Liver (tissue), 9 donors: ENCODE data around the gene MPRIP. TPM values are rescaled to one million over a fixed set of nuclear protein-coding genes. Genes with fewer than 3 reads are reported as not detected.

Source experiments
- DNase-seq: peaks from one replicate; pipeline ENCODE4 v3.0.0-alpha.2; 2017; ENCODE audit warnings: low spot score
- H3K27ac ChIP-seq, 2 donors: one replicate each; pipeline ENCODE4 v1.7.0; 2013; ENCODE audit warnings: inconsistent platforms in 2 of 2, low read length in 2 of 2, control low read depth in 1 of 2, low read depth in 1 of 2, mild to moderate bottlenecking in 1 of 2
- H3K27me3 ChIP-seq, 4 donors: one replicate each; pipeline versions ENCODE4 v1.6.1 to v1.7.0; 2013; ENCODE audit warnings: low read length in 3 of 4, inconsistent platforms in 1 of 4, mild to moderate bottlenecking in 1 of 4, moderate library complexity in 1 of 4; ENCODE audit not compliant: control insufficient read depth in 4 of 4, insufficient read depth in 4 of 4
- H3K36me3 ChIP-seq, 4 donors: one replicate each; pipeline versions ENCODE4 v1.6.1 to v1.7.0; 2013; ENCODE audit warnings: low read length in 3 of 4, mild to moderate bottlenecking in 3 of 4, low read depth in 1 of 4, moderate library complexity in 1 of 4; ENCODE audit not compliant: control insufficient read depth in 4 of 4, insufficient read depth in 3 of 4
- H3K4me1 ChIP-seq, 4 donors: one replicate each; pipeline versions ENCODE4 v1.6.1 to v1.7.0; 2013; ENCODE audit warnings: low read length in 3 of 4, mild to moderate bottlenecking in 3 of 4, moderate library complexity in 1 of 4; ENCODE audit not compliant: control insufficient read depth in 4 of 4, insufficient read depth in 4 of 4
- H3K4me3 ChIP-seq, 3 donors: one replicate each; pipeline versions ENCODE4 v1.6.1 to v1.7.0; 2013; ENCODE audit warnings: low read length in 3 of 3, control low read depth in 1 of 3, low read depth in 1 of 3, mild to moderate bottlenecking in 1 of 3
- H3K9ac ChIP-seq, 2 donors: one replicate each; pipeline ENCODE4 v1.7.0; 2013; ENCODE audit warnings: low read length in 2 of 2, mild to moderate bottlenecking in 2 of 2, moderate library complexity in 2 of 2, control low read depth in 1 of 2, low read depth in 1 of 2
- H3K9me3 ChIP-seq, 4 donors: one replicate each; pipeline versions ENCODE4 v1.6.1 to v1.7.0; 2013; ENCODE audit warnings: low read length in 3 of 4; ENCODE audit not compliant: control insufficient read depth in 4 of 4
- ATF3 ChIP-seq: IDR thresholded peaks from 2 replicates; pipeline ENCODE4 v1.6.1; 2016; ENCODE audit warnings: antibody characterized with exemption
- CTCF ChIP-seq: fragments of 150-350 bp; IDR thresholded peaks from 2 replicates; pipeline ENCODE4 v1.5.1; 2017; ENCODE audit warnings: improper control_type of control experiment, low read depth, low read length; ENCODE audit not compliant: missing input control
- EGR1 ChIP-seq, 2 donors: IDR thresholded peaks; 2 replicates each; pipeline ENCODE4 v1.6.1; 2016 to 2018; ENCODE audit warnings: antibody characterized with exemption in 2 of 2, low read depth in 2 of 2
- FOXA1 ChIP-seq: IDR thresholded peaks from 2 replicates; pipeline ENCODE4 v1.6.1; 2016; ENCODE audit warnings: antibody characterized with exemption
- FOXA2 ChIP-seq: IDR thresholded peaks from 2 replicates; pipeline ENCODE4 v1.6.1; 2016; ENCODE audit warnings: antibody characterized with exemption
- GABPA ChIP-seq, 2 donors: IDR thresholded peaks in 1 of 2; conservative IDR thresholded peaks in 1 of 2; 2 replicates each; pipeline ENCODE4 v1.6.1; 2016; ENCODE audit warnings: antibody characterized with exemption in 2 of 2, mild to moderate bottlenecking in 1 of 2, moderate library complexity in 1 of 2
- HNF4A ChIP-seq, 2 donors: conservative IDR thresholded peaks; 2 replicates each; pipeline ENCODE4 v1.6.1; 2016; ENCODE audit warnings: antibody characterized with exemption in 2 of 2, mild to moderate bottlenecking in 2 of 2
- HNF4G ChIP-seq: IDR thresholded peaks from 2 replicates; pipeline ENCODE4 v1.6.1; 2016; ENCODE audit warnings: antibody characterized with exemption
- JUND ChIP-seq, 2 donors: IDR thresholded peaks; 2 replicates each; pipeline ENCODE4 v1.6.1; 2016; ENCODE audit warnings: antibody characterized with exemption in 2 of 2
- MAX ChIP-seq: IDR thresholded peaks from 2 replicates; pipeline ENCODE4 v1.6.1; 2016; ENCODE audit warnings: antibody characterized with exemption
- NR2F2 ChIP-seq: IDR thresholded peaks from 2 replicates; pipeline ENCODE4 v1.6.1; 2016; ENCODE audit warnings: antibody characterized with exemption
- RAD21 ChIP-seq, 2 donors: IDR thresholded peaks; 2 replicates each; pipeline ENCODE4 v1.6.1; 2016; ENCODE audit warnings: antibody characterized with exemption in 2 of 2, mild to moderate bottlenecking in 2 of 2
- REST ChIP-seq: IDR thresholded peaks from 2 replicates; pipeline ENCODE4 v1.6.1; 2016; ENCODE audit warnings: antibody characterized with exemption, mild to moderate bottlenecking
- RXRA ChIP-seq, 2 donors: IDR thresholded peaks; 2 replicates each; pipeline ENCODE4 v1.6.1; 2017 to 2018; ENCODE audit warnings: antibody characterized with exemption in 2 of 2, mild to moderate bottlenecking in 1 of 2
- SP1 ChIP-seq: IDR thresholded peaks from 2 replicates; pipeline ENCODE4 v1.6.1; 2018; ENCODE audit warnings: antibody characterized with exemption, mild to moderate bottlenecking
- TAF1 ChIP-seq: conservative IDR thresholded peaks from 2 replicates; pipeline ENCODE4 v1.6.1; 2016; ENCODE audit warnings: antibody characterized with exemption, mild to moderate bottlenecking
- YY1 ChIP-seq: IDR thresholded peaks from 2 replicates; pipeline ENCODE4 v1.6.1; 2016; ENCODE audit warnings: antibody characterized with exemption, mild to moderate bottlenecking
- WGBS: extraction: QIAGEN DNeasy Blood & Tissue Kit; methylation state at CpG from one replicate; pipeline ENCODE4 v1.1.7; 2013; 5-methylcytosine and 5-hydroxymethylcytosine counted together
- polyA plus RNA-seq, 2 donors: library from polyadenylated mRNA; stranded (reverse) in 1 of 2; unstranded in 1 of 2; fragments of 200-250 nt in 1 of 2; fragments of >200 nt in 1 of 2; fragmentation: Nextera tagmentation in 1 of 2; extraction: Ambion mirVana in 1 of 2; gene quantifications; one replicate each; pipeline versions ENCODE4 v1.2.1 to v1.2.3, GENCODE V29; 2013 to 2015
- total RNA-seq, 2 donors: library from RNA; depleted of rRNA; stranded (reverse); fragments of >200 nt; gene quantifications; one replicate each; pipeline ENCODE4 v1.2.3, GENCODE V29; 2014
- TF ChIP-seq, protein P1 (sequence below): IDR thresholded peaks from 2 replicates; pipeline ENCODE4 v1.6.1; 2016; ENCODE audit warnings: antibody characterized with exemption
- donor health status: healthy.
- donor health status: healthy.
- donor health status: healthy.
- donor health status: healthy.
- donor health status: healthy.

The MPRIP gene
- total and polyA plus RNA-seq, 4 donors: 21.2 to 61.9 (median 34.7) TPM

DNA sequence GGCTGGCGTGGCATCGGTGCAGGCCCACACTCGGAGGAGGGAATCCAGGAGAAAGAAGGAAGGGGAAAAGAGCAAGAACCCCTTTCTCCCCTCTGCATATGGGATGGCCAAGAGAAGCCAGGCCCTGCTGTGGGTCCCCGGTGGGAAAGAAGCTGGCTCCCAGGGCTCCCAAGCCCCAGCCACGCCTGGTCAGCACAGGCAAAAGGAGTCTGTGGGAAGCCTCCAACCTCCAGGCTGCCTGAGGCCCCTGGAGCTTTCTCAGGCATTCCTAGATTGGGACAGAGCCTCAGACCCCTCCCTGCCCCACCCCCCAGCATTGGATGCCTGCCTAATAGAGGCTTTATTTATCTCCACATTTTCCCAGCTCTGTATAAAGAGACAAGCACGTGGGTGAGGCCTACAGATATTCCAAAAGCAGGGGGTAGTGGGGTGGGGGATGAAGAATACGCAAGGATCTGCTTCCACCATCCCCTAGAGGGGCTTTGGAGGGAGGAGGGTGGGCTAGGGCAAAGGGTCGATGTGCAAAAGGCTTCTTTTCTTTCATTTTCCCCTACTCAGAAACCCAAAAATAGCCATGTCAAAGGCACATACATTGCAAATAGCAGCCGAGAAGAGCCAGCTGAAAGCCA, 56.4 kb downstream of the MPRIP start:
- Histone ChIP-seq H3K4me1 (peaks cover 0 to 13% (median 0%) of the 10 kb centered on the region in 4 donors), H3K4me3 (no peak overlapping the region), H3K9me3 (no peaks in the 10 kb centered on the region), H3K27me3 (no peaks in the 10 kb centered on the region), H3K36me3 (peaks cover 0 to 4% (median 1%) of the 10 kb centered on the region in 4 donors), H3K27ac (peak overlapping the region in 1 of 2 donors; percentile 19), H3K9ac (no peak overlapping the region)
- TF ChIP-seq FOXA1 (no peak), JUND (IDR thresholded peaks at IDR 0.05) (no peak), RAD21 (IDR thresholded peaks at IDR 0.05) (no peak), REST (no peak), SP1 (no peak)
- no peak for DNase-seq
- WGBS: 82% methylated on average over 9 of the region's 9 CpGs

DNA sequence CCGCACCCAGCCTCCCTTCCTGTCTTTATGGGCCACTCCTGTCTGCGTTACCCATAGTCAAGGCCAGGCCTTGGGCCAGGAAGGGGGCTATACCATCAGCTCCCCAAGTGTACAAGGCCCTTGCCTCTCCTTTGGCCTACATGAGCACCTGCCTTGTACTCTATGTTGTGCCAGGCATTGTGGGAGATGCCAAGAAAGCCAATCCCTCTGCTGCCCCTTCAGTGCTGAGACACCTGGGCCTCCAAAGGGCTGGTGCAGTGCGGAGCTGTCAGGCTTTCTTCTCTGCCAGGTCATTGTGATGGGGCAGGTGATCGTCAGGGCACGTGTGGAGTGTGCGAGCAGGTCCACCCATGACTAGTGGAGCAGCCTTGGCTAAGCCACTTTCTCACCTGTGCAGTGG, 59.9 kb downstream of the MPRIP start:
- H3K36me3 ChIP-seq: peaks cover 3 to 7% (median 4%) of the 10 kb centered on the region in 4 donors
- H3K9ac ChIP-seq: no peak overlapping the region
- no peaks in the 10 kb centered on the region for H3K9me3 ChIP-seq
- no peaks in the 10 kb centered on the region for H3K27me3 ChIP-seq
- TF ChIP-seq SP1 (no peak), FOXA1 (no peak), ATF3 (no peak), GABPA (IDR thresholded peaks at IDR 0.05 in 1 of 2, conservative IDR thresholded peaks at IDR 0.05 in 1 of 2) (no peak), HNF4G (no peak), CTCF (no peak), NR2F2 (no peak), YY1 (no peak), RAD21 (IDR thresholded peaks at IDR 0.05) (no peak), TAF1 (no peak), REST (no peak), FOXA2 (no peak), MAX (no peak), RXRA (IDR thresholded peaks at IDR 0.05) (no peak), JUND (IDR thresholded peaks at IDR 0.05) (no peak), HNF4A (conservative IDR thresholded peaks at IDR 0.05) (no peak), EGR1 (IDR thresholded peaks at IDR 0.05; ENCODE audit: low read depth in 2 of 2) (no peak)
- TF ChIP-seq, protein P1, sequence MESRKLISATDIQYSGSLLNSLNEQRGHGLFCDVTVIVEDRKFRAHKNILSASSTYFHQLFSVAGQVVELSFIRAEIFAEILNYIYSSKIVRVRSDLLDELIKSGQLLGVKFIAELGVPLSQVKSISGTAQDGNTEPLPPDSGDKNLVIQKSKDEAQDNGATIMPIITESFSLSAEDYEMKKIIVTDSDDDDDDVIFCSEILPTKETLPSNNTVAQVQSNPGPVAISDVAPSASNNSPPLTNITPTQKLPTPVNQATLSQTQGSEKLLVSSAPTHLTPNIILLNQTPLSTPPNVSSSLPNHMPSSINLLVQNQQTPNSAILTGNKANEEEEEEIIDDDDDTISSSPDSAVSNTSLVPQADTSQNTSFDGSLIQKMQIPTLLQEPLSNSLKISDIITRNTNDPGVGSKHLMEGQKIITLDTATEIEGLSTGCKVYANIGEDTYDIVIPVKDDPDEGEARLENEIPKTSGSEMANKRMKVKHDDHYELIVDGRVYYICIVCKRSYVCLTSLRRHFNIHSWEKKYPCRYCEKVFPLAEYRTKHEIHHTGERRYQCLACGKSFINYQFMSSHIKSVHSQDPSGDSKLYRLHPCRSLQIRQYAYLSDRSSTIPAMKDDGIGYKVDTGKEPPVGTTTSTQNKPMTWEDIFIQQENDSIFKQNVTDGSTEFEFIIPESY: no peak
- H3K4me1 ChIP-seq: peaks cover 0 to 20% (median 1%) of the 10 kb centered on the region in 4 donors
- no peak overlapping the region for H3K4me3 ChIP-seq
- no peak for DNase-seq
- WGBS: 97% methylated on average over 6 of the region's 6 CpGs
- H3K27ac ChIP-seq: no peak overlapping the region
